GM18861 (cell line): ENCODE results near the gene NFILZ.

Experiments
- ATAC-seq: cut with Tn5 transposase; IDR thresholded peaks from one replicate; pipeline ENCODE4 v1.9.1; 2021; ENCODE audit not compliant: unreplicated experiment

Gene NFILZ

DNA sequence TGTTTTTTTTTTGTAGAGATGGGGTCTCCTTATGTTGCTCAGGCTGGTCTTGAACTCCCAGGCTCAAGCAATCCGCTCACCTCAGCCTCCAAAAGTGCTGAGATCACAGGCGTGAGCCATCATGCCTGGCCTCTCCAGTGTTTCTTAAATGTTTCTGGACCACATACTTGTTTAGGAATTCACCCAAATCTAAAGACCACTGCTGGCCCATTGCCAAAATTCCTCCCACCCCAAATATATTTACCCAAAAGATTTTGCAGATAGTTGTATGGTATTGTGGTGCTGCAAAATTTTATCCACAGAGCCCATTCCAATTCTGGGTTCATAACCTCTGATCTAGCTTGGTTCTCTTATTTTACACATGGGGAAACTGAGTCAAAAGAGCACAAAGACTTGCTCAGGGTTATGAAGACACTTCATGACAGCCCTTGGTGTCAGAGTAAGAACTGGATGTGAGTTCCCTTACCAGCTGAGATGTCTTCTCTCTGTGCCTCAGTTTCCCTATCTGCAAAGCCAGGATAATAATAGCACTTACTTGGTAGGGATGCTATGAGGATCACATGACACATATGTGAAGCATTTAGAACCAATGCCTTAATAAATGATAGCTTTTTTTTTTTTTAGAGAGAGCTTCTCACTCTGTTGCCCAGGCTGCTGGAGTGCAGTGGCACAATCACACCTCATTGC is 10.9 kb downstream of the NFILZ start:
- ATAC-seq, result no peak

GRCh38 chr19:8641908-8642547 is 11.6 kb downstream of the NFILZ start:
- ATAC-seq, result no peak

- ATAC-seq, result no peak
These were observed 12.1 kb downstream of the NFILZ start for GRCh38 chr19:8642561-8642960.

DNA sequence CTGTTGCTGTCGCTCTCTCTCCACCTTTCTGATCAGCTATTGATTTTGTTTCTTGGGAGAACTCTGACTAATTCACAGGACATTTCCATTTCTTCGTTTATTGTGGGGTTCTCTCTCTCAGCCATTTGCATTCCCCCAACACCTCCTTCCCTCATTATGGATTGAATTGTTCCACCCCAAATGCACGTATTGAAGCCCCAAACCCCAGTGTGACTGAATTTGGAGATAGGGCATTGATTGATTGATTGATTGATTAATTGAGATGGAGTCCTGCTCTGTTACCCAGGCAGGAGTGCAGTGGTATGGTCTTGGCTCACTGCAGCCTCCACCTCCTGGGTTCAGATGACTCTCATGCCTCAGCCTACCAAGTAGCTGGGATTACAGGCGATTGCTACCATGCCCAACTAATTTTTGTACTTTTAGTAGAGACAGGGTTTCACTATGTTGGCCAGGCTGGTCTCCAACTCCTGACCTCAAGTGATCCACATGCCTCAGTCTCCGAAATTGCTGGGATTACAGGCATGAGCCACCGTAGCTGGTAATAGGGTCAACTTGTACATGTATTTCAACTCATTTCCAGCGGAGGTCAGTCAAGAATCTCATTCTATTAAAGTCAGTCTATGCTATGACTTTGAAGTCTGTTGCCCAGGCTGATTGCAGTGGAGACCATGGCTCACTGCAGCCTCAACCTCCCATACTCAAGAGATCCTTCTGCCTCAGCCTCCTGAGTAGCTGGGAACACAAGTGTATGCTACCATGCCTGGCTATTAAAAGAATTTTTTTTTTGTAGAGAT is 13.6 kb downstream of the NFILZ start:
- ATAC-seq, result no peak

- no peak for ATAC-seq
These were observed 17.8 kb downstream of the NFILZ start for GRCh38 chr19:8648240-8648639.

DNA sequence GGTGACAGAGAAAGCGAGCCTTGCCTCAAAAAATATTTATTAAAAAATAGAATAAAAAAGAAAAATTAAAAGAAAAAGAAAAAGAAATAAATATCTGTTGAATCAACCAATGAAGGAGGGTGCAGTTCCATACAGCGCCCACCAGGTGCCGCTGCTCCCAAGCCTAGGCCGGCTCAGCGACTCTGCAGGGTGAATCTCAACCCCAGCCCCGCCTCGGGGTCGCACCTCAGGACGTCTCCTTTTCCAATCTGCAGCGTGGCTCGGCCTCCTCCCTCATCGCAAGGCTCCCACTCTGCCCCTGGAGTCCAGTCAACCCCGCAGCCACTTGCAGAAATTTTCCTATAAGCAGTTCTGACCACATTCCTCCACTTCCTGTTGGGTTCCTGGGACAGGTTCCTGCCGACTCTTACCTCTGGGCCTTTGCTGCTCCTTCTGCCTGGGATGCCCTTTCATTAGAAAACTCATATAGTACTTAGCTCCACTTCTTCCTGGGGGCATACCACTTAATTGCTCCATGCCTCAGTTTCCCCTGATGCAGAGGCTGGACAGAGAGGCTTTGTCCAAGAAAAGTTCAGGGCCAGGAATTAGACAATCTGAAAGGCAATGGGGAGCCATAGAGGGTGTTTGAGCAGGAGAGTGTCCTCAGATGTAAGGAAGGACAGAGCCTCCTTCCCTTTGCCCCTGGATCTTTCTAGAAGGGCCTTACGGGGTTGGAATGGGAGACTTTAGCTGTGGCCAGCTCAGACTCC is 24.3 kb downstream of the NFILZ start:
- no peak for ATAC-seq

GRCh38 chr19:8655340-8655709 is 24.9 kb downstream of the NFILZ start:
- no peak for ATAC-seq

GRCh38 chr19:8657869-8658268 is 27.4 kb downstream of the NFILZ start:
- no peak for ATAC-seq

DNA sequence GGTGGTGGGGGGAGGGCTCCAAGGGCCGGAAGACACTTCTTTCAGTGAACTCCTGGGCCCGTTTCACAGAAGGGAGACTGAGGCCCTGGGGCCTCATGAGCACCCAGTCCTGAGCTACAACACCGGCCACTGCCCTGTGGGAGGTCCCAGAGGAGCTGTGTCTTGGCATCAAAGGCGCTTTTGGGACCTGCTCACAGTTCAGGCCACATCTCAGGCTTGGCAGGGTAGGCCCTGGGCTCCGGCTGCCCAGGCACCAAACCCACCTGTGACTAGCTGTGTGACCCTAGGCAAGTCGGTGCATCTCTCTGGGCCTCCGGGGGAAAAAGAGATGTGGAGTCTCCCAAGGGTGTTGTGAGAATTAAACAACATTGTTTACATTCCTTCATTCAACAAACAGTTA is 29.5 kb downstream of the NFILZ start:
- ATAC-seq, result no peak

DNA sequence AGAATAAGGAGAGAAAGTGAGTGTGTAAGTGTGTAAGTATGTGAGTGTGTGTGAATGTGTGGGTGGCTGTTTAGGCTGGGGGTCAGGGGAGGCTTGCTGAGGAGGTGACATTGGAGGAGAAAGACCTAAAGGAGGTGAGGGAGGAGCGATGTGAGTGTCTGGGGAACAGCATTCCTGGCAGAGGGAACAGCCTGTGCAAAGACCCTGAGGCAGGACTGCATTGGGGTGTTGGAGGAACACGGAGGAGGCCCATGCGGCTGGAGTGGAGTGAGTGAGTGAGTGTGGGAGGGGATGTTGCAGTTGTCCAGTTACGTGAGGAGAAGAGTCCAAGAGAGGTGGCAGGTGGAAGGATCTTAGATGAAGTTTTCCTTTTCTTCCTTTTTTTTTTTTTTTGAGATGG is 31.8 kb downstream of the NFILZ start:
- no peak for ATAC-seq

DNA sequence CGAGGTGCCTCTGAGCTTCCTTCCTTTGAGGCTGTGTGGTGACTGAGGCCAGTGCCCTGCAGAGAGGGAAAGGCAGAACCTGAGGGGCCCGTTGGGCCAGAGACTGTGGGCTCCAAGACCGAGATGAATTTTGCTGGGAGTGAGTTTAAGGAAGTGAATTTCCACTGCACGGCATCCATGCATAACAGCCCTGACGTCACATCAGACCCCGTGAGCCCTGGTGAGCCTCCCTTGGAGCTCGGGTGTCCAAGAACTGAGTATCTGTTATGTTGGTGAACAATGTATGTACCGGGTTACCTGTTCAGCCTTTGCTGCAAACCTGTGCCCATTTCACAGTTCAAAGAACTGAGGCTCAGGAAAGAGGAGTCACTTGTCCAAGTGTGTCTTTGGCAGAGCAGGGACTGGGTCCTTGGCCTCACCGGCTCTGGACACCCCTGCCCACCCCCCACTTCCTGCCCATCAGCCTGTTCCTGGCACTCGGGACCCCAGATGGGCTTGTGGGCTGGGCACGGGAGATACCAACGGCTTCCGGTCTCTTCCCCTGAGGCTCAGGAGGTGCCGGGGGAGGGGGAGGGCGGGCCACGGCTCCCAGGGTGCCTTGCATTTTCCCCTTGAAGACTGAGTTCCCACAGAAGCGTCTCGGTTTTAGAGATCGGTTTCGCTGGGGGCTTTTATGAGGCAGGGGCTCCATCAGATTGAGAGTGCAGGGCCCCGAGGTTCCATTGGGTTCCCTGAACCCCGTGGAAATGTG is 33.7 kb downstream of the NFILZ start:
- no peak for ATAC-seq

DNA sequence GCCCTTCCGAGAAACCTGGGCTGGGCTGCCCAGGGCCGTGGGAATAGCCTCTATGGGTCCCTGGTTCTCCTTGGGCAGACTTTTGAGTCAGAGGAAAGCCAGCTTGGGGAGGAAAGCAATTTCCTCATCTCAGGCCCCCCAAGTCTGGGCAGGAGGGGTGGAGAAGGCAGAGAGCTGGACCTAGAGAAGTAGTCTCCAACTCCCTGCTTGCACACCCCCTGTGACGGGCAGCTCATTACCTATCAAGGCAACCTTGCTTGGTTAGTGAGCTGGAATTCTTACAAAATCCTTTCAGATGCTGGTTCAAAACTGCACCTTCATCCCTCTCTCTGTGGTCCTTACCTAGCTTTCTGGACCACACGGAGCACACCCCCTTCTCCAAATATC is 34.2 kb downstream of the NFILZ start:
- ATAC-seq, result no peak

- no peak for ATAC-seq
These were observed 35.2 kb downstream of the NFILZ start for GRCh38 chr19:8665468-8666213.

DNA sequence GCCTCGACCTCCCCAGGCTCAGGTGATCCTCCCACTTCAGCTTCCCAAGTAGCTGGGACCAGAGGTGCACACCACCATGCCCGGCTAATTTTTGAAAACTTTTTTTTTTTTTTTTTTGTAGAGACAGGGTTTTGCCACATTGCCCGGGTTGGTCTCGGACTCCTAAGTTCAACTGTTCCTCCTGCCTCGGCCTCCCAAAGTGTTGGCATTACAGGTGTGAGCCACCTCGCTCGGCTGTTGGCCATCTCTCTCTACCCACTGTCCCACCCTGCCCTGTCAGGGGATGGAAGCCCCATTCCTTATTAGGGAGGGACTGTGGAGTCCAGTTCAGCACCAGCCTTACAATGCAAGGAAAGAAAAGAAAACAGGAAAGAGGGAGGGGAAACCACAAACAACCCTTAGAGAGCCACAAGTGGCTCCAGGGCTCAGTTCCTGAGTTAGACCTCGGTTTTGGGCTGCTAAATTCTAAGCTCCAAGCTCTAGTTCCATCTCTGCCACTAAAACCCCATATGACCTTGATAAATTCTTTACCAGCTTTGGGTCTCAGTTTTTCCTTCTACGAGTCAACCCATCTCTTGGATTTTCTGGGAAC is 36.5 kb downstream of the NFILZ start:
- no peak for ATAC-seq

GRCh38 chr19:8673276-8673891 is 43.0 kb downstream of the NFILZ start:
- no peak for ATAC-seq

- no peak for ATAC-seq
These were observed 44.6 kb downstream of the NFILZ start for GRCh38 chr19:8675066-8675465.

DNA sequence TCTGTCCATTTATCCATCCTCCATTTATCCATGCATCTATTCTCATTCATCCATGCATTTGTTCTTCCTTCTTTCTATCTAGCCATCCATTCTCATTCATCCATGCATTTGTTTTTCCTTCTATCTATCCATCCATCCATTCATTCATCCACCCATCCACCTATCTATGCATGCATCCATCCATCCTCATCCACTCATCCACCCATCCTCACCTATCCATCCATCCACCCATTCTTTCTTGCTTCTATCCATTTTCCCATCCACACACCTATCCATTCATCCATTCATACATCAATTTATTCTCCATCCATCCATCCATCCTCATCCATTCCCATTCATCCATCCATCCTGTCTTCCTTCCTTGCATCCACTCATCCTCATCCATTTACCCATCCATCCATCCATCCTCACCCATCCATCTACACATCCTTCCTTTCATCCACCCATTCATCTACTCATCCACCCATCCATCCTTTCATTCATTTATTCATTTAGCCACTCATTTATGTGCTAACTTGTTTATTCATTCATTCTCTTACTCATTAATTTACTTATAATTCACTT is 47.9 kb downstream of the NFILZ start:
- no peak for ATAC-seq
